GM12874 (cell line): Measurements from ENCODE around the gene CUEDC1.

Experiments used
- TF ChIP-seq, protein P1 (sequence below): IDR thresholded peaks from 2 replicates; pipeline ENCODE4 v1.5.1; 2011; ENCODE audit warnings: low read depth, mild to moderate bottlenecking, control low read depth, low read length, moderate library complexity; ENCODE audit not compliant: insufficient read depth

Gene CUEDC1

GRCh38 chr17:57910462-57911420 lies 44.5 kb downstream of the CUEDC1 start:
- TF ChIP-seq, protein P1, sequence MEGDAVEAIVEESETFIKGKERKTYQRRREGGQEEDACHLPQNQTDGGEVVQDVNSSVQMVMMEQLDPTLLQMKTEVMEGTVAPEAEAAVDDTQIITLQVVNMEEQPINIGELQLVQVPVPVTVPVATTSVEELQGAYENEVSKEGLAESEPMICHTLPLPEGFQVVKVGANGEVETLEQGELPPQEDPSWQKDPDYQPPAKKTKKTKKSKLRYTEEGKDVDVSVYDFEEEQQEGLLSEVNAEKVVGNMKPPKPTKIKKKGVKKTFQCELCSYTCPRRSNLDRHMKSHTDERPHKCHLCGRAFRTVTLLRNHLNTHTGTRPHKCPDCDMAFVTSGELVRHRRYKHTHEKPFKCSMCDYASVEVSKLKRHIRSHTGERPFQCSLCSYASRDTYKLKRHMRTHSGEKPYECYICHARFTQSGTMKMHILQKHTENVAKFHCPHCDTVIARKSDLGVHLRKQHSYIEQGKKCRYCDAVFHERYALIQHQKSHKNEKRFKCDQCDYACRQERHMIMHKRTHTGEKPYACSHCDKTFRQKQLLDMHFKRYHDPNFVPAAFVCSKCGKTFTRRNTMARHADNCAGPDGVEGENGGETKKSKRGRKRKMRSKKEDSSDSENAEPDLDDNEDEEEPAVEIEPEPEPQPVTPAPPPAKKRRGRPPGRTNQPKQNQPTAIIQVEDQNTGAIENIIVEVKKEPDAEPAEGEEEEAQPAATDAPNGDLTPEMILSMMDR: no peak

GRCh38 chr17:57909551-57909950 lies 45.7 kb downstream of the CUEDC1 start:
- TF ChIP-seq, protein P1: no peak

- TF ChIP-seq, protein P1: no peak
These were observed 46.9 kb downstream of the CUEDC1 start for GRCh38 chr17:57908278-57908677.

- TF ChIP-seq, protein P1: peak; percentile 8; the same call in 1 of the 2 replicates
These were observed 48.3 kb downstream of the CUEDC1 start for GRCh38 chr17:57906910-57907309.

DNA sequence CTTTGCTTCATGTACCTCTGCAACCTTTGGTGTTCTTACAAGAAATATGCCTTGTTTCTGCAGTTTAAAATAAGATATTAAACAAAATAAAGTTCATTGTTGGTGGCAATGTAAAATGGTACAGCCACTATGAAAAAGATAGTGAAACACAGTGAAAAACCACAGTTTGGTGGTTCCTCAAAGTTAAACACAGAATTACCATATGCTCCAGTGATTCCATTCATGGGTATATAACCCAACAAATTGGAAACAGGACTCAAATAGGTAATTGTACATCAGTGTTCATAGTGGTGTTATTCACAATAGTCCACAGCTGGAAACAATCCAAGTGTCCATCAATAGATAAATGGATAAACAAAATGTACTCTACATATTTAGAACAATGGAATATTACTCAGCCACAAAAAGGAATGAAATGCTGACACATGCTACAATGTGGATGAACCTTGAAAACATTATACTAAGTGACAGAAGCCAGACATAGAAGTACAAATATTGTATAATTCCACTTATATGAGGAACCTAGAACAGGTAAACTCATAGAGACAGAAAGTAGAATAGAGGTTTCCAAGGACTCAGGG lies 49.2 kb downstream of the CUEDC1 start:
- TF ChIP-seq, protein P1: no peak

GRCh38 chr17:57903961-57904360 lies 51.3 kb downstream of the CUEDC1 start:
- TF ChIP-seq, protein P1: no peak
